ENCODE results near the gene C11orf52. TPM values are rescaled to one million over a fixed set of nuclear protein-coding genes. Genes with fewer than 3 reads are reported as not detected.
A peak's percentile ranks its signal among the peaks of the same experiment; 100 is the strongest.

C11orf52 gene
- total and polyA plus RNA-seq, 2 of the 13 experiments (the other 11 are each of a cell fraction or from before 2014, with no cell fraction given), result 7.4 to 11.0 TPM

DNA sequence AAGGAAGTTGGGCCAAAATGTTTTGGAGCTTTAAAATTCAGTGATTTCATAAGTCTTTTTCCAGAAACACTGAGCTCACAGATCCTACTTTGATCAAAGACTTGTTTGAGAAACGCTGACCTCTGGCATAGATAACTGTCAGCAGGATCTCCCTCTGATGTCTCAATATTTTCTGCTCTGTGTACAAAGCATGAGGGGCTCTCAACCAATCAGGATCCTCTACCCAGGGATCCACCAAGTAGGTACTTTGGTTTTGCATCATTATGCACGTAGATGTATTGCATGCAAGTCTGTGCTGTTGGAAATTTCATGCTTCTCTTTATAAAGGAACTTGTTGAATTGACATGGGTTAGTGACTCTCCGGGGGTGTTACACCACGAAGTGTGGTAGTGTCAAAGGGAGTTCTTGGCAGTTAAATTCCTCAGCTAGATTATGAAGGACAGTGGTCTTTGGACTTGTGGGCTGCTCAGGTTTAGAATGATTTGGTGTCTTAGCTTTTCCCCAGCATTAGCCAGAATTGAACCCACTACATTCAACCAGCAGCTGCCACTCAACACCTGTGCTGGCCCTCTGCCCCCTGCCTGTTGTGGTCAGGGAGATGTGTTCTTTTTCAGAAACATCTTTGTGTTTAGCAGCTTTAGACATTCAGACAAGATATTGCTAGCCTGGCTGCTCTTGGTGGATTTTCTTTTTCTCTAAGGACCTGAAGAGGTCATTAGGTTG, 16.8 kb downstream of the C11orf52 start (continued):
- TF ChIP-seq, protein P1, sequence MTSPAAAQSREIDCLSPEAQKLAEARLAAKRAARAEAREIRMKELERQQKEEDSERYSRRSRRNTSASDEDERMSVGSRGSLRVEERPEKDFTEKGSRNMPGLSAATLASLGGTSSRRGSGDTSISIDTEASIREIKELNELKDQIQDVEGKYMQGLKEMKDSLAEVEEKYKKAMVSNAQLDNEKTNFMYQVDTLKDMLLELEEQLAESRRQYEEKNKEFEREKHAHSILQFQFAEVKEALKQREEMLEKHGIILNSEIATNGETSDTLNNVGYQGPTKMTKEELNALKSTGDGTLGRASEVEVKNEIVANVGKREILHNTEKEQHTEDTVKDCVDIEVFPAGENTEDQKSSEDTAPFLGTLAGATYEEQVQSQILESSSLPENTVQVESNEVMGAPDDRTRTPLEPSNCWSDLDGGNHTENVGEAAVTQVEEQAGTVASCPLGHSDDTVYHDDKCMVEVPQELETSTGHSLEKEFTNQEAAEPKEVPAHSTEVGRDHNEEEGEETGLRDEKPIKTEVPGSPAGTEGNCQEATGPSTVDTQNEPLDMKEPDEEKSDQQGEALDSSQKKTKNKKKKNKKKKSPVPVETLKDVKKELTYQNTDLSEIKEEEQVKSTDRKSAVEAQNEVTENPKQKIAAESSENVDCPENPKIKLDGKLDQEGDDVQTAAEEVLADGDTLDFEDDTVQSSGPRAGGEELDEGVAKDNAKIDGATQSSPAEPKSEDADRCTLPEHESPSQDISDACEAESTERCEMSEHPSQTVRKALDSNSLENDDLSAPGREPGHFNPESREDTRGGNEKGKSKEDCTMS (CRISPR knock-in tag; conservative IDR thresholded peaks at IDR 0.05), result no peak
- TF ChIP-seq SNAI1 (CRISPR knock-in tag; IDR thresholded peaks at IDR 0.05; ENCODE audit: borderline replicate concordance) (no peak), MZF1 (CRISPR knock-in tag; IDR thresholded peaks at IDR 0.05; ENCODE audit: borderline replicate concordance) (no peak), IKZF4 (CRISPR knock-in tag; IDR thresholded peaks at IDR 0.05; ENCODE audit: borderline replicate concordance, low read depth, not compliant biosample characterization) (no peak), CENPBD1 (CRISPR knock-in tag; IDR thresholded peaks at IDR 0.05; ENCODE audit: borderline replicate concordance, low read depth) (no peak), SOX6 (IDR thresholded peaks at IDR 0.05) (no peak), SOX6 (CRISPR knock-in tag; IDR thresholded peaks at IDR 0.05) (peak; percentile 39; the same call in 1 of the 2 replicates), ATM (IDR thresholded peaks at IDR 0.05; ENCODE audit: borderline replicate concordance) (no peak), GATA4 (IDR thresholded peaks at IDR 0.05; ENCODE audit: borderline replicate concordance, low read depth) (no peak)
- TF ChIP-seq, protein P2, sequence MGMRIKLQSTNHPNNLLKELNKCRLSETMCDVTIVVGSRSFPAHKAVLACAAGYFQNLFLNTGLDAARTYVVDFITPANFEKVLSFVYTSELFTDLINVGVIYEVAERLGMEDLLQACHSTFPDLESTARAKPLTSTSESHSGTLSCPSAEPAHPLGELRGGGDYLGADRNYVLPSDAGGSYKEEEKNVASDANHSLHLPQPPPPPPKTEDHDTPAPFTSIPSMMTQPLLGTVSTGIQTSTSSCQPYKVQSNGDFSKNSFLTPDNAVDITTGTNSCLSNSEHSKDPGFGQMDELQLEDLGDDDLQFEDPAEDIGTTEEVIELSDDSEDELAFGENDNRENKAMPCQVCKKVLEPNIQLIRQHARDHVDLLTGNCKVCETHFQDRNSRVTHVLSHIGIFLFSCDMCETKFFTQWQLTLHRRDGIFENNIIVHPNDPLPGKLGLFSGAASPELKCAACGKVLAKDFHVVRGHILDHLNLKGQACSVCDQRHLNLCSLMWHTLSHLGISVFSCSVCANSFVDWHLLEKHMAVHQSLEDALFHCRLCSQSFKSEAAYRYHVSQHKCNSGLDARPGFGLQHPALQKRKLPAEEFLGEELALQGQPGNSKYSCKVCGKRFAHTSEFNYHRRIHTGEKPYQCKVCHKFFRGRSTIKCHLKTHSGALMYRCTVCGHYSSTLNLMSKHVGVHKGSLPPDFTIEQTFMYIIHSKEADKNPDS (CRISPR knock-in tag; IDR thresholded peaks at IDR 0.05), result no peak
- TF ChIP-seq, protein P3, sequence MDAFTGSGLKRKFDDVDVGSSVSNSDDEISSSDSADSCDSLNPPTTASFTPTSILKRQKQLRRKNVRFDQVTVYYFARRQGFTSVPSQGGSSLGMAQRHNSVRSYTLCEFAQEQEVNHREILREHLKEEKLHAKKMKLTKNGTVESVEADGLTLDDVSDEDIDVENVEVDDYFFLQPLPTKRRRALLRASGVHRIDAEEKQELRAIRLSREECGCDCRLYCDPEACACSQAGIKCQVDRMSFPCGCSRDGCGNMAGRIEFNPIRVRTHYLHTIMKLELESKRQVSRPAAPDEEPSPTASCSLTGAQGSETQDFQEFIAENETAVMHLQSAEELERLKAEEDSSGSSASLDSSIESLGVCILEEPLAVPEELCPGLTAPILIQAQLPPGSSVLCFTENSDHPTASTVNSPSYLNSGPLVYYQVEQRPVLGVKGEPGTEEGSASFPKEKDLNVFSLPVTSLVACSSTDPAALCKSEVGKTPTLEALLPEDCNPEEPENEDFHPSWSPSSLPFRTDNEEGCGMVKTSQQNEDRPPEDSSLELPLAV (CRISPR knock-in tag; conservative IDR thresholded peaks at IDR 0.05; ENCODE audit: low read depth), result no peak
- TF ChIP-seq, protein P4, sequence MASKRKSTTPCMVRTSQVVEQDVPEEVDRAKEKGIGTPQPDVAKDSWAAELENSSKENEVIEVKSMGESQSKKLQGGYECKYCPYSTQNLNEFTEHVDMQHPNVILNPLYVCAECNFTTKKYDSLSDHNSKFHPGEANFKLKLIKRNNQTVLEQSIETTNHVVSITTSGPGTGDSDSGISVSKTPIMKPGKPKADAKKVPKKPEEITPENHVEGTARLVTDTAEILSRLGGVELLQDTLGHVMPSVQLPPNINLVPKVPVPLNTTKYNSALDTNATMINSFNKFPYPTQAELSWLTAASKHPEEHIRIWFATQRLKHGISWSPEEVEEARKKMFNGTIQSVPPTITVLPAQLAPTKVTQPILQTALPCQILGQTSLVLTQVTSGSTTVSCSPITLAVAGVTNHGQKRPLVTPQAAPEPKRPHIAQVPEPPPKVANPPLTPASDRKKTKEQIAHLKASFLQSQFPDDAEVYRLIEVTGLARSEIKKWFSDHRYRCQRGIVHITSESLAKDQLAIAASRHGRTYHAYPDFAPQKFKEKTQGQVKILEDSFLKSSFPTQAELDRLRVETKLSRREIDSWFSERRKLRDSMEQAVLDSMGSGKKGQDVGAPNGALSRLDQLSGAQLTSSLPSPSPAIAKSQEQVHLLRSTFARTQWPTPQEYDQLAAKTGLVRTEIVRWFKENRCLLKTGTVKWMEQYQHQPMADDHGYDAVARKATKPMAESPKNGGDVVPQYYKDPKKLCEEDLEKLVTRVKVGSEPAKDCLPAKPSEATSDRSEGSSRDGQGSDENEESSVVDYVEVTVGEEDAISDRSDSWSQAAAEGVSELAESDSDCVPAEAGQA (IDR thresholded peaks at IDR 0.05; ENCODE audit: low read depth), result no peak
- TF ChIP-seq, protein P4 (CRISPR knock-in tag; IDR thresholded peaks at IDR 0.05; ENCODE audit: borderline replicate concordance), result no peak
